ENCODE measurements around the gene OR51B4.

- TF ChIP-seq CTCF (IDR thresholded peaks at IDR 0.05) = no peak
- TF ChIP-seq POLR2A (IDR thresholded peaks at IDR 0.05) = no peak
These were observed 12.7 kb downstream of the OR51B4 start for GRCh38 chr11:5288906-5289550.
